DOHH2 (cell line): ENCODE data around the gene RICTOR.

Source experiments
- H3F3A ChIP-seq: fragments of 200-600 bp; sonication (generic), shearing (Covaris generic); 2 replicates; pipeline ENCODE4 v1.6.0; 2016; ENCODE audit warnings: antibody characterized with exemption, mild to moderate bottlenecking; ENCODE audit not compliant: control insufficient read depth, insufficient read depth
- H3K27ac ChIP-seq: fragments of 200-600 bp; sonication (generic); 2 replicates; pipeline ENCODE4 v1.5.1; 2014; ENCODE audit warnings: low read depth, mild to moderate bottlenecking, low read length, moderate library complexity
- H3K27me3 ChIP-seq: fragments of 200-600 bp; sonication (generic); 2 replicates; pipeline ENCODE4 v1.6.1; 2014; ENCODE audit warnings: mild to moderate bottlenecking, low read length, mixed read lengths; ENCODE audit not compliant: control insufficient read depth
- H3K36me3 ChIP-seq: fragments of 200-600 bp; sonication (generic); 2 replicates; pipeline ENCODE4 v1.6.1; 2014; ENCODE audit warnings: mild to moderate bottlenecking, low read length, moderate library complexity, mixed read lengths; ENCODE audit not compliant: control insufficient read depth
- H3K4me1 ChIP-seq: fragments of 200-600 bp; sonication (generic); 2 replicates; pipeline ENCODE4 v1.6.1; 2014; ENCODE audit warnings: mild to moderate bottlenecking, low read length, mixed read lengths; ENCODE audit not compliant: control insufficient read depth
- H3K4me2 ChIP-seq: fragments of 200-600 bp; sonication (generic); 2 replicates; pipeline ENCODE4 v1.6.0; 2014; ENCODE audit warnings: mild to moderate bottlenecking, low read length, moderate library complexity
- H3K4me3 ChIP-seq: fragments of 200-600 bp; sonication (generic); 2 replicates; pipeline ENCODE4 v1.5.1; 2014; ENCODE audit warnings: mild to moderate bottlenecking, low read length, mixed read lengths
- H3K79me2 ChIP-seq: fragments of 200-600 bp; sonication (generic); 2 replicates; pipeline ENCODE4 v1.6.1; 2014; ENCODE audit warnings: mild to moderate bottlenecking, low read length, mixed read lengths; ENCODE audit not compliant: control insufficient read depth
- H3K9me2 ChIP-seq: fragments of 200-600 bp; sonication (generic); replicated peaks from 2 replicates; pipeline ENCODE4 v1.6.1; 2014; ENCODE audit warnings: mild to moderate bottlenecking, low read length, mixed read lengths; ENCODE audit not compliant: control insufficient read depth
- H3K9me3 ChIP-seq: fragments of 200-600 bp; sonication (generic); 2 replicates; pipeline ENCODE4 v1.6.1; 2014; ENCODE audit warnings: antibody characterized with exemption, low read length, mixed read lengths; ENCODE audit not compliant: control insufficient read depth, insufficient read depth
- H4K20me1 ChIP-seq: fragments of 200-600 bp; sonication (generic); 2 replicates; pipeline ENCODE4 v1.6.0; 2014; ENCODE audit warnings: low read depth, mild to moderate bottlenecking, antibody characterized with exemption, low read length, moderate library complexity; ENCODE audit not compliant: control insufficient read depth, insufficient read depth
- CTCF ChIP-seq: fragments of 200-600 bp; sonication (generic); IDR thresholded peaks from one replicate; pipeline ENCODE4 v1.5.1; 2014; ENCODE audit warnings: antibody characterized with exemption, mild to moderate bottlenecking, low read depth, low read length; ENCODE audit not compliant: poor library complexity, severe bottlenecking
- EZH2phosphoT487 ChIP-seq: fragments of 200-600 bp; sonication (generic); IDR thresholded peaks from 2 replicates; pipeline ENCODE4 v1.6.1; 2017; ENCODE audit warnings: borderline replicate concordance, mild to moderate bottlenecking, antibody characterized with exemption, low read length, moderate library complexity, mixed read lengths

The RICTOR gene

DNA sequence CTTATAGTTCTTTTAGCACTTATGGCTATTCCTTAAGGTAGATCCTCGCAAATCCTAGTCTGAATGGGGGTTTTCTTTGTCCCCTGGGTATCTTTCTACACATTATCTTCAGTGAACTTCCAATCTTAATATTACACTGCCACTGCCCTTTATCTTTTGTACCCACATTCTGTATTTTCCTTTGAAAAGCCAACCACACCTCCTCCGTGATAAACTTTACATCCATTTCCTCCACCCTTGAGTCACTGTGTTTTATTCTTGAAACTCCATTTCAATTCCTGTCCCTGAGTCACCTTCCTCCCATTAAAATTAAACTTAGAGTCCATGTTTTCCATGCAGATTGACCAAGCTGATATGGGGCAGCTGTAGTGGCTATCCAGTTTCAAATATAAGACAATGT, 43.2 kb upstream of the RICTOR start:
- Histone ChIP-seq H3K9me3 (no peaks in the 10 kb centered on the region), H3F3A (no peaks in the 10 kb centered on the region), H3K79me2 (no peaks in the 10 kb centered on the region), H4K20me1 (no peaks in the 10 kb centered on the region), H3K4me2 (no peak overlapping the region), H3K4me3 (no peak overlapping the region), H3K27ac (no peak overlapping the region), H3K27me3 (no peaks in the 10 kb centered on the region), H3K9me2 (no peaks in the 10 kb centered on the region; the same call in 1 of the 2 replicates), H3K4me1 (no peaks in the 10 kb centered on the region), H3K36me3 (no peaks in the 10 kb centered on the region)
- no peak for TF ChIP-seq EZH2phosphoT487
- no peak for TF ChIP-seq CTCF

DNA sequence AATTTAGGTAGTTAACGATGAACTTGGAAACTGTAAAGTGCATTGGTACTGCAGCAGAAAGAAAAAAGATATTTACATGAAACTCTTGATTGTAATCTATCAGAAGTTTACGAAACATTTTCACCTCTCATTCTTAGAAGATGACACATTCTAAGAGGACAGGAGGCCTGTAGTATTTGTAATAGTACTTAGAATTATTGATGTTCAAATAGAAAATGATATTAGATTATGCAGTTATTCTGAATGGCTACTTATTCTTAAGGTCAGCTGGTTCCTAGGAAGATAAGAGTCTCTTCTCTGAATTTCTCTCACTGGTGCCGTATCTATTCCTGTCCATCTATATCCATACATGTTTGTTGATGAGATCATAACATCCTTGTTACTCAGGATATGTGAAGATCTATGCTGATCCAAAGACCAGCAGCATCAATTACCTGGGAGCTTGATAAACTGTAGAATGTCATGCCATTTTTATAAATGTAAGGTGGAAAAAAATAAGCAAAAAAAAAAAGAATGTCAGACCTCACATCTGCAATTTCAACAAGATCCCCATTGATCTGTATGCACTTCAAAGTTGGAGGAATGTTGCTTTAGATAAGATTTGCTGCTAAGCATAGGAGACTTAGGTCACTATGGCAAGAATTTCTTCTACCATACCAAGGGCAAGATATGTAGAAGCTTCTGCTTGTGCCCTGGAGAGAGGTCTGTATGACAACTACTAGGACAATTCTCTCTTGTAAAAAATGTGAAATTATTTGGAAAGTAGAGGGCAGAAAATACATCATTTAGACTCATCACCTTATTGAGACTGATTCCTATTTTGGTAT, 42.4 kb upstream of the RICTOR start:
- H3K4me3 ChIP-seq, result no peak overlapping the region
- H3K79me2 ChIP-seq, result no peaks in the 10 kb centered on the region
- no peaks in the 10 kb centered on the region for H4K20me1 ChIP-seq
- H3K9me2 ChIP-seq, result no peaks in the 10 kb centered on the region; the same call in 1 of the 2 replicates
- H3F3A ChIP-seq, result no peaks in the 10 kb centered on the region
- no peak overlapping the region for H3K4me2 ChIP-seq
- H3K9me3 ChIP-seq, result no peaks in the 10 kb centered on the region
- H3K36me3 ChIP-seq, result no peaks in the 10 kb centered on the region
- no peak for TF ChIP-seq EZH2phosphoT487
- no peak for TF ChIP-seq CTCF
- H3K27me3 ChIP-seq, result no peaks in the 10 kb centered on the region
- no peaks in the 10 kb centered on the region for H3K4me1 ChIP-seq
- no peak overlapping the region for H3K27ac ChIP-seq

- no peaks in the 10 kb centered on the region for H3K4me1 ChIP-seq
- TF ChIP-seq EZH2phosphoT487 (no peak), CTCF (no peak)
- H3F3A ChIP-seq, result no peaks in the 10 kb centered on the region
- peaks cover 4% of the 10 kb centered on the region for H3K27me3 ChIP-seq
- no peaks in the 10 kb centered on the region; the same call in 1 of the 2 replicates for H3K9me2 ChIP-seq
- H3K4me3 ChIP-seq, result no peak overlapping the region
- no peaks in the 10 kb centered on the region for H4K20me1 ChIP-seq
- H3K27ac ChIP-seq, result no peak overlapping the region
- no peaks in the 10 kb centered on the region for H3K36me3 ChIP-seq
- no peak overlapping the region for H3K4me2 ChIP-seq
- H3K9me3 ChIP-seq, result no peaks in the 10 kb centered on the region
- H3K79me2 ChIP-seq, result no peaks in the 10 kb centered on the region
Observed at GRCh38 chr5:39115644-39116343, 41.6 kb upstream of the RICTOR start.
